ENCODE measurements around the gene DNAJC3.
A peak's percentile ranks its signal among the peaks of the same experiment; 100 is the strongest.
"Not testable (repeated sequence)": the region's sequence is repeated elsewhere in the genome, so short reads cannot be mapped to it uniquely, and the experiment has no call there.

The DNAJC3 gene

DNA sequence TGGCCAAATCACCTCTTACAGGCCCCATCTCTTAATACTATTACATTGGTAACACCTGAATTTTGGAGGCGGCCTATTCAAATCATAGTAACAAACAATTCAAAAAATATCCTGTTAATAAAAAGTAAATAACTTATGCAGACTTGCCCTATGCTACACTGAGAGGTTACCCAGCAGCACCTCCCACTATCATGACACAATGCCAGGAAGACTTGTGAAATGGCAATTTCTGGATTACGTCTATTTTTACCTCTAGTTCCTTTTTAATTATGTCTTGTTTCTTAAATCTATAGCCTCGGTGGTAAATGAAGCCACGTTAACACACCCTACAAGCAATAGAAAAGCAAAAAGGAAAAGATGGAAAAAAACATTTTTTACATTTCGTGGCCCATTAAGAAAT lies 26.2 kb upstream of the DNAJC3 start:
- DNase-seq = no peak
- no peaks in the 10 kb centered on the region for H3K9me3 Mint-ChIP-seq
- peaks cover 11% of the 10 kb centered on the region for H3K27me3 Mint-ChIP-seq
- H3K36me3 Mint-ChIP-seq (ENCODE audit: low read depth) = no peaks in the 10 kb centered on the region
- no peak overlapping the region for H3K4me3 Mint-ChIP-seq
- no peaks in the 10 kb centered on the region for H3K4me1 Mint-ChIP-seq (ENCODE audit: low read depth)
- no peak overlapping the region for H3K27ac Mint-ChIP-seq

DNA sequence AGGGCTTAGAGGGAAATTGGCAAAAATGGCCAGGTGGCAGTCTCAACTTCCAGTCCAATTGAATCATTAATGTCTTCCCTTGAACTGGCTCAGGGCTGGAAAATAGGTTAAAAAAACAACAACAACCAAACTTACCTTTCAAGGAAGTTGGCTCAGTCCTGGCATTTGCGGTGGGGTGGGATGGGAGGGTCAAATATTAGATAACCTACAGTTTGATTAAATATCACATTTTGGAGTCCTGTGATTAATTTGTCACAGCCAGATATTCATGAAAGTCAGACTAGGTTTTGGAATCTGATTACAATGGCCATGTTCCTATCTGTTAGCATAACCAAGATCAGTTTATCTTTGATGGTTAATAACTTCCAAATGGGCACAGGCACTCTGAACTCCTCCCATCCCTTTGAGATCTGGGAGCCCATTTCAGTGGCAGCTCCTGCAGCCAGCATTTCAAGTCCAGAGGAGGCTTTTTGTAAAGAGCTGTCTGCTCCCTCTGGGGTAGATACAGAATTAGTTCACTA lies 24.6 kb upstream of the DNAJC3 start:
- DNase-seq = no peak
- Mint-ChIP-seq H3K36me3 (ENCODE audit: low read depth) (no peaks in the 10 kb centered on the region), H3K4me1 (ENCODE audit: low read depth) (no peaks in the 10 kb centered on the region), H3K27ac (no peak overlapping the region), H3K9me3 (no peaks in the 10 kb centered on the region), H3K27me3 (peaks cover 5% of the 10 kb centered on the region), H3K4me3 (no peak overlapping the region)

DNA sequence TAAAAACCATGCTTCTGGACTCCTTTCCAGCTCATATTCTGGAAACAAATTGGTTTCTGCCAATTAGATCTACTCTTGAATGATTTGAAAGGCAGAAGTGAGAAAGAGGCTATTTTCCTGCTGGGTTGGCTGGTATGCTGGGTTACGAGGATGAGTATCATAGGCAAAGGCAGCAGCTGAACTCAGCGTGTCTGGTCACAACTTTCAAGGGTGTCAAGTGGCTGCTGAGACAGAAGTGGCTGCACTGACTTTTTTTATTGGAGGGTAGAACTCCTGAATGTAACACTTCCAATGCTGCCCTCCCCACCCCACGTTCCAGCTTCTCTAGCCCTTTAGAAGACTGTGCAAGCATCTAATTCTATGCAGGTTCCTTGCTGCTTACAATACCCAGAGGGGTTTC lies 24.1 kb upstream of the DNAJC3 start:
- Mint-ChIP-seq H3K27me3 (peaks cover 5% of the 10 kb centered on the region), H3K36me3 (ENCODE audit: low read depth) (no peaks in the 10 kb centered on the region), H3K4me1 (ENCODE audit: low read depth) (no peaks in the 10 kb centered on the region), H3K4me3 (no peak overlapping the region), H3K27ac (no peak overlapping the region), H3K9me3 (no peaks in the 10 kb centered on the region)
- DNase-seq = no peak

DNA sequence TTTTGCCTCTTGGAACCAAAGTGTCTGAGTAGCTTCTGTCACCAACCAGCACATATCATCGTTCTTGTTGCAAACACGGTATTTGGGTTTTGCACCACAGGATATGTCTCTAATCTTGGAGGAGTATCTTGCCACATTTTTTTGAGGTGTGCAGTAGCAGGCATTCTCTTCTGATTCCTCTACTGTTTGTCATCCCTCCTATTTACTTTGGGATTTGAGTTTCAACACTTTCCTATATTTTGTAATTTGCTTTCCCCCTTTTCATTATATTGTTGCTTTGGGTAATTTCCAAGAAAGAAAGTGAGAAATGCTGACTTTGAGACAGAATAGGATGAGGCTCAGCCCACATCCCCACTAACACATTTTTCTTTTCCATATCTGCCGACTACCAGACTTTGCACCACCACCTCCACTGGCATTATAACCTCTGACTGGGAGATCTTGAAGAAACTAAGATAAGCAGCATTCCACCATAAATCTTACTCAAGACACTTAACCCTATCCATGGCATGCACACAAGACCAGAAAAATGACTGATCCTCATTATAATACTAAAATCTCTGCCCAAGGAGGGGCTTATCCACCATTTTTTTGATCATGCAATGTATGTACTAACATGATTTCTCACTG lies 20.4 kb upstream of the DNAJC3 start:
- no peak for DNase-seq
- Mint-ChIP-seq H3K4me1 (ENCODE audit: low read depth) (no peaks in the 10 kb centered on the region), H3K27me3 (peaks cover 4% of the 10 kb centered on the region), H3K27ac (no peak overlapping the region), H3K4me3 (no peak overlapping the region), H3K36me3 (ENCODE audit: low read depth) (no peaks in the 10 kb centered on the region), H3K9me3 (peaks cover 3% of the 10 kb centered on the region)

DNA sequence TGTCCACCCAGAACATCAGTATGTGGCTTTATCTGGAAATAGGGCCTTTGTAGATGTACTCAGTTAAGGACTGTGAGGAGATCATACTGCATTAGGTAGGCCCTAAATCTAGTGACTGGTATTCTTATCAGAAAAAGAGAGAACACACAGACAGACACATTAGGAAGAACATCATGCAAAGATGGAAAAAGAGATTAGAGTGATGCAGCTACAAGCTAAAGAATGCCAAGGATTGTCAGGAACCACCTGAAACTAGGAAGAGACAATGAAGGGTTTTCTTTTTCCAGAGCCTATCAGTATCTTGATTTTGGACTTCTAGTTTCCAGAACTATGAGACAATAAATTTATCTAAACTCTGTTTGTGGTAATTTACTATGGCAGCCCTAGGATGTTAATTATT lies 17.4 kb upstream of the DNAJC3 start:
- peaks cover 7% of the 10 kb centered on the region for H3K9me3 Mint-ChIP-seq
- no peaks in the 10 kb centered on the region for H3K36me3 Mint-ChIP-seq (ENCODE audit: low read depth)
- no peak overlapping the region for H3K27ac Mint-ChIP-seq
- no peak overlapping the region for H3K4me3 Mint-ChIP-seq
- no peak for DNase-seq
- peaks cover 17% of the 10 kb centered on the region for H3K27me3 Mint-ChIP-seq
- H3K4me1 Mint-ChIP-seq (ENCODE audit: low read depth) = no peaks in the 10 kb centered on the region

DNA sequence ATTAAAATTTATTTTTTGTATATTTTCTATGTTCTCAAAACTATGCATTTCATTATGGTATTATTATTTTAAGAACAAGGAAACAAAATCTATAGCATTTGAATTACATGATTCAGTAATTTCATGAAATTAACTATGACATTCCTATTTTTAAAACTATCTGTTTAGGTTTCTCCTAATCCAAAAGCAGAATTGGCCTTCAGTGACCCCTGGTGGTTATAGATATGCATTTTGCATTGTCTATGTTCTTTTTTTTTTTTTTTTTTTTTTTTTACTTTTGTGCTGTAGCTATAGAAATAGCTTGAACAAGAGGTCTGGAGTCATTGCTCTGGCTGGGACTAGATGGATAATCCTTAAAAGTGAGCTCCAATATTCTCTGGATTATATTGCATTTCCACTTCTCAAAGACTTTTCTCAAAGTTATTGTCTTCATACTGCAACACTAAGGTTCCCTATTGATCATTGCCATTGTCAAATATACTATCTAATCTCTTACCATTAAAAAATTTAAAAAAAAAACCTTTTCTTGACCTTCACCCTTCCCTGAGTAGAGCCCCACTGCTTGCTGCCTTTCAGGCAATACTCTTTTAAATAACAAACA lies 15.9 kb upstream of the DNAJC3 start:
- Mint-ChIP-seq H3K27me3 (peaks cover 17% of the 10 kb centered on the region), H3K36me3 (ENCODE audit: low read depth) (no peaks in the 10 kb centered on the region), H3K9me3 (peaks cover 14% of the 10 kb centered on the region), H3K4me1 (ENCODE audit: low read depth) (no peaks in the 10 kb centered on the region), H3K4me3 (no peak overlapping the region), H3K27ac (no peak overlapping the region)
- no peak for DNase-seq

DNA sequence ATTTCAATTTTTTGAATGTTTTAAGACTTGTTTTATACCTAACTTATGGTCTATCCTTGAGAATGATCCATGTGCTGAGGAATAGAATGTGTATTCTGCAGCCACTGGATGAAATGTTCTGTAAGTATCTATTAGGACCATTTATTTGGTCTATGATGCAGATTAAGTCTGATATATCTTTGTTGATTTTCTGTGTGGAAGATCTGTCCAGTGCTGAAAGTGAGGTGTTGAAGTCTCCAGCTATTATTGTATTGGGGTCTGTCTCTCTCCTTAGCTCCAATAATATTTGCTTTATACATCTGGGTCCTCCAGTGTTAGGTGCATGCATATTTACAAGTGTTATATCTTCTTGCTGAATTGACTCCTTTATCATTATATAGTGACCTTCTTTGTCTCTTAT lies 9.7 kb upstream of the DNAJC3 start:
- not testable (repeated sequence) for H3K4me1 Mint-ChIP-seq (ENCODE audit: low read depth); H3K36me3 Mint-ChIP-seq (ENCODE audit: low read depth); DNase-seq; H3K27ac Mint-ChIP-seq; H3K4me3 Mint-ChIP-seq
- Mint-ChIP-seq H3K9me3 (peaks cover 58% of the 10 kb centered on the region), H3K27me3 (peaks cover 10% of the 10 kb centered on the region)

DNA sequence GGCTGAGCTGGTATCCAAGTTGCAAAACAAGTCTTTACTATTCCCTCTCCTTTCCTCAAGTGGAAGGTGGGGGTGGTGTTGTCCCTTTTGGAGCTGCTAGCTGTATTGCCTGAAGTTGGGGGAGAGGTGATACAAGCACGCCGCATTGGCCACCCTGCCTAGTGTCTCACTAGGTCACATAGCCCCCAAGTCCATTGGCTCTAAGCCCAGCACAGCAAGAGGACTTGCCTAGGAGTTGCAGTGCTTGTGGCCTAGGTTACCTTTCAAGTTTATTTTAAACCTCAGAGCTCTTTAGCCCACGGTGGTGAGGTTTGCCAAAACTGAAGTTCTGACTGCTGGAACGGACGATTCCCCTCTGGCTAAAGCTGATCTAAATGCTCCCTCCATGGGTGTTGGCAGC lies 5.3 kb upstream of the DNAJC3 start:
- DNase-seq = no peak
- peaks cover 30% of the 10 kb centered on the region for H3K36me3 Mint-ChIP-seq (ENCODE audit: low read depth)
- H3K27ac Mint-ChIP-seq = no peak overlapping the region
- H3K4me3 Mint-ChIP-seq = no peak overlapping the region
- H3K27me3 Mint-ChIP-seq = no peaks in the 10 kb centered on the region
- peaks cover 25% of the 10 kb centered on the region for H3K4me1 Mint-ChIP-seq (ENCODE audit: low read depth)
- H3K9me3 Mint-ChIP-seq = peaks cover 46% of the 10 kb centered on the region

DNA sequence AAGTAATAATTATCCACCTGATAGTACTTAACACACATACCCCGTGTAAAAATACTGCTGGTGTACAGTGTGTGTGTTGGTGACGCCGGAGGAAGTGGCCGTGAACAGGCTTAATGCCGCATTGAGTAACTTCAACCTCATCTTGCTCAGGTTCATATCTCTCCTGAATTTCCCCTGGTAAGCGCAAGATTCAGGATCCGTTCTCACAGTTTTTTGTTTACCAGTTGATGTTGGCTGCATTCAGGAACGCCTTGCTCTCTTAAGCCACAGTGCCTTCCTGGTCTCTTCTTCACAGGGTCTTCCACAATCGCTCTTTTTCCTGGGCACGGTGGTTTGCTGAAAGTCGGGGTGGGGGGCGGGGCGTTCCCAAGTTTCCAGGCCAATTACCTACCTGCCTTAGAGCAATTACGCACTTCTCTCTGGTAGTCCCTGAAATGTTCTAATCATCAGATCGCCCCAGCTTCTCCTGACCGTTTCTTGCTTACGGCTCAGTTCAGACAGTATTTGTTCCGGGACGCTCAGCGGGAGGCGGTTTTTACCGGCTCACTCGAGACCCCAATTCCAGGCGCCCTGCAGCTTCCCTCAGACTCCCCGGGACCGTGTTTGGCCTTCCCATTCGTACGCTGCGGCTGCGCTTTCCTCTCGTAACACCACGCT lies 706 bp upstream of the DNAJC3 start:
- H3K9me3 Mint-ChIP-seq = peaks cover 10% of the 10 kb centered on the region
- peak overlapping the region; percentile 96 for H3K27ac Mint-ChIP-seq
- H3K27me3 Mint-ChIP-seq = no peaks in the 10 kb centered on the region
- peaks cover 57% of the 10 kb centered on the region for H3K4me1 Mint-ChIP-seq (ENCODE audit: low read depth)
- DNase-seq = no peak
- peak overlapping the region; percentile 94 for H3K4me3 Mint-ChIP-seq
- H3K36me3 Mint-ChIP-seq (ENCODE audit: low read depth) = peaks cover 54% of the 10 kb centered on the region

DNA sequence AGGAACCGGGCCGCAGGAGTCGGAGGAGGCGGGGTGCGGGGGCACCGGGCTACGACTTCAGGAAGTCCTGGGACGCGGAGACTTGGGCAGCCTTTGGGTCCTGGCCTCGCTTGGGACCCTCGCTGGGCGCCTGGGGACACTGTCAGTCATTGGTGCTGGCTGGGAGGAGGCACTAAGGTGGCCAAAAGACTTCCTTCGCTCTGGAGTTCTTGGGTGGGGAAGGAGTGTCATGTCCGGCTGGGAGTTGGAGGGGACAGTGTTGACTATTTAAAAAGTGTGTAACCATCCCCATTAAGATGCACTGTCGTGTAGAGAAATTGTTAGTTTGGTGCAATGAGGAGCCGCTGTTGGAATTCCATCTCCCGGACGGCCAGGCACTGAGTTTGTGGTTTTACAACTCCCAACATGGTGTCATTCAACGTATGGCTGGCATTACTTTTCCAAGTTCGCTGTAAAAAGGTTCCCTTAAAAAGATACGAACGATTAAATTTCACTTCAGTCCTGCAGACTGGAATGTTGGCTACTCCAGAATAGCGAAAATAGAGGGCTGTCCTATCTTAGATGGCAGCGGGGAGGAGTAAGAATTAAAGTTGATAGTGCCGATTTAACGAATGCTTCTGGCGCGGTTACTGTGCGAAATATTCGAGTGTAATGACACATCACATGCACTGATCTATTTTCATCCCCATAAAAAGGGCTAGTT lies 776 bp downstream of the DNAJC3 start:
- Mint-ChIP-seq H3K27me3 (no peaks in the 10 kb centered on the region), H3K36me3 (ENCODE audit: low read depth) (peaks cover 62% of the 10 kb centered on the region), H3K4me3 (peak overlapping the region; percentile 94), H3K4me1 (ENCODE audit: low read depth) (peaks cover 68% of the 10 kb centered on the region), H3K27ac (peak overlapping the region; percentile 96), H3K9me3 (peaks cover 5% of the 10 kb centered on the region)
- no peak for DNase-seq

DNA sequence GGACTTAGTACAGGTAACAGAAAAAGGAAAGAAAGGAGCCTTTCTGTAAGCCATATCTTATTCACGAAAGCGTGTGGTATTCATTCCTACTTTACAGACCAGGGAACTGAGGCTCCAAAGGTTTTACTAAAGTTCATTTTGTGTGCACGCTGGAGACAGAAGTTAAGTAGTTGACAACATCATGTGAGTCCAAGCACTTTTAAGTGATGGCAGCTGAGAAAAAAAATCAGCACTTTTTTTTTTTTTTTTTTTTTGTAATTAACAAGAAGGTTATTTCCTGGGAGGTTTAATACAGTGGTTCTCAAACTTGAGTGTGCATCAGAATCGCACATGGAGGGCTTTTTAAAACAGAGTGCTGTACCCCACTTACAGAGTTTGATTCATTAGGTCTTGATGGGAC lies 2.0 kb downstream of the DNAJC3 start:
- DNase-seq = no peak
- H3K4me3 Mint-ChIP-seq = peak overlapping the region; percentile 94
- H3K27ac Mint-ChIP-seq = peak overlapping the region; percentile 96
- H3K4me1 Mint-ChIP-seq (ENCODE audit: low read depth) = peaks cover 71% of the 10 kb centered on the region
- H3K9me3 Mint-ChIP-seq = peaks cover under 1% of the 10 kb centered on the region
- H3K27me3 Mint-ChIP-seq = no peaks in the 10 kb centered on the region
- peaks cover 61% of the 10 kb centered on the region for H3K36me3 Mint-ChIP-seq (ENCODE audit: low read depth)

DNA sequence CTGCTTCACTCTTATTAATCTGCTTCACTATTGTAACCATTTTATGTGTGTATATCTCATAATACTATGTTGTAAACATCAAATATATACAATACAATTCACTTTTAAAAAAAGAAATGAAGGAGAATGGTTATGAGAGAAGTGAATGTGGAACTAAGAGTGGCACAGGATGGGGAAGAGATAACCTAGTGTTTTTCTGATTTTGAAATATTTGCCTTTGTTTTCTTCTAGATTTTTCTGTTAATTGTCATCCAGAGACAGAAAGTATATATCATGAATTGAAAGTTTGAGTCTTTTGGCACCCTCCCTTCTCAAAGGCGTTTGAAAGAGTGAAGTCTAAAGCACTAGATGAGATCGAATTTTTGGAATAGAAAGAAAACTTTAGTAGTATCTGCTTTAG lies 2.8 kb downstream of the DNAJC3 start:
- peaks cover 63% of the 10 kb centered on the region for H3K36me3 Mint-ChIP-seq (ENCODE audit: low read depth)
- DNase-seq = no peak
- no peaks in the 10 kb centered on the region for H3K27me3 Mint-ChIP-seq
- peak overlapping the region; percentile 94 for H3K4me3 Mint-ChIP-seq
- peaks cover 3% of the 10 kb centered on the region for H3K9me3 Mint-ChIP-seq
- H3K27ac Mint-ChIP-seq = no peak overlapping the region
- H3K4me1 Mint-ChIP-seq (ENCODE audit: low read depth) = peaks cover 72% of the 10 kb centered on the region

DNA sequence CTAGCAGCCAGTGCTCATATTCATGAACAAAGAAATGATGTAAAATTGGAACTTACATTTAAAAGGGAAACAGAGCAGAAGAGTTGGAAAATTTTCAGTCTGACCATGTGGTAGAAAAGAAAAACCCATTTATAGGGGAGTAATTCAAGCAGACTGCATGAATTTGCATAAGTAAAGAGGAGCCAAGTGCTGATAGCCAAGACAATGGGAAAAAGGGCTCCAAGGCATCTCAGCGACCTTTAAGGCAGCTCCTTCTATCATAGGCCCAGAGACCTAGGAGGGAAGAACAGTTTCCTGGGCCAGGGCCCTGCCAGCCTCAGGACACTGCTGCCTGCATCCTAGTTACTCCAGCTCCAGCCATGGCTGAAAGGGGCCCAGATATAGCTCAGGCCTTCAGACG lies 7.5 kb downstream of the DNAJC3 start:
- peaks cover 16% of the 10 kb centered on the region for H3K9me3 Mint-ChIP-seq
- H3K4me1 Mint-ChIP-seq (ENCODE audit: low read depth) = peaks cover 80% of the 10 kb centered on the region
- no peak overlapping the region for H3K4me3 Mint-ChIP-seq
- H3K27me3 Mint-ChIP-seq = no peaks in the 10 kb centered on the region
- H3K27ac Mint-ChIP-seq = no peak overlapping the region
- H3K36me3 Mint-ChIP-seq (ENCODE audit: low read depth) = peaks cover 70% of the 10 kb centered on the region
- DNase-seq = no peak

DNA sequence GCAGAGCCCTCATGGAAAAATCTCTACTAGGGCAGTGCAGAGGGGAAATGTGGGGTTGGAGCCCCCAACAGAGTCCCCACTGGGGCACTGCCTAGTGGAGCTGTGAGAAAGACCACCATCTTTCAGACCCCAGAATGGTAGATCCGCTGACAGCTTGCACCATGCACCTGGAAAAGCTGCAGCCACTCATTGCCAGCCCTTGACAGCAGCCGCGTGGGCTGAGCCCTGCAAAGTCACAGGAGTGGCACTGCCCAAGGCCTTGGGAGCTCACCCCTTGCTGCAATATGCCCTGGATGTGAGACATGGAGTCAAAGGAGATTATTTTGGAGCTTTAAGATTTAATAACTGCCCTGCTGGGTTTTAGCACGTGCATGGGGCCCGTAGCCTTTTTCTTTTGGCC lies 8.0 kb downstream of the DNAJC3 start:
- Mint-ChIP-seq H3K4me1 (ENCODE audit: low read depth) (peaks cover 79% of the 10 kb centered on the region), H3K36me3 (ENCODE audit: low read depth) (peaks cover 71% of the 10 kb centered on the region), H3K9me3 (peaks cover 16% of the 10 kb centered on the region)
- not testable (repeated sequence) for H3K27me3 Mint-ChIP-seq, H3K27ac Mint-ChIP-seq, DNase-seq, H3K4me3 Mint-ChIP-seq

DNA sequence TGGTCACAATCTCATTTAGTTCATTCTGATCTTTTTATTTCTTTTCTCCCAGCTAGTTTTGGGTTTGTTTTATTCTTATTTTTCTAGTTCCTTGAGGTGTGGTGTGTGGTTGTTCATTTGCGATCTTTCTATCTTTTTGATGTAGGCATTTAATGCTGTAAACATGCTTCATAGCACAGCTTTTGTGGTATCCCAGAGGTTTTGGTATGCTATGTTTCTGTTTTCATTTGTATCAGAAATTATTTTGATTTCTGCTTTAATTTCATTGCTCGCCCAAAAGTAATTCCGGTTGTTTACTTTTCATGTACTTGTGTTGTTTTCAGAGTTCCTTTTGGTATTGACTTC lies 12.6 kb downstream of the DNAJC3 start:
- Mint-ChIP-seq H3K4me1 (ENCODE audit: low read depth) (peaks cover 53% of the 10 kb centered on the region), H3K36me3 (ENCODE audit: low read depth) (peaks cover 43% of the 10 kb centered on the region), H3K27me3 (no peaks in the 10 kb centered on the region), H3K9me3 (peaks cover 15% of the 10 kb centered on the region), H3K27ac (peak overlapping the region; percentile 70), H3K4me3 (no peak overlapping the region)
- DNase-seq = no peak
